NOMO-1 treated with dmso at 0.1 percent for 144 hours (cell line): ENCODE results near the gene NLRC5.
"Not testable (repeated sequence)": the region's sequence is repeated elsewhere in the genome, so short reads cannot be mapped to it uniquely, and the experiment has no call there.

Experiments used
- DNase-seq: peaks from one replicate; lab custom pipeline; 2025; ENCODE audit not compliant: unreplicated experiment; lab: John Stamatoyannopoulos, UW

NLRC5 gene

GRCh38 chr16:56980792-56981724 is 8.3 kb upstream of the NLRC5 start:
- DNase-seq: no peak

GRCh38 chr16:56981729-56982271 is 7.6 kb upstream of the NLRC5 start:
- DNase-seq: no peak

- DNase-seq: no peak
These were observed 6.7 kb upstream of the NLRC5 start for GRCh38 chr16:56982695-56983094.

GRCh38 chr16:56983211-56983751 is 6.1 kb upstream of the NLRC5 start:
- no peak for DNase-seq

GRCh38 chr16:56984639-56985038 is 4.7 kb upstream of the NLRC5 start:
- DNase-seq: no peak

- no peak for DNase-seq
These were observed 3.9 kb upstream of the NLRC5 start for GRCh38 chr16:56985288-56985961.

- DNase-seq: no peak
These were observed 3.4 kb upstream of the NLRC5 start for GRCh38 chr16:56985962-56986360.

GRCh38 chr16:56986361-56986760 is 3.0 kb upstream of the NLRC5 start:
- DNase-seq: no peak

GRCh38 chr16:56986908-56987307 is 2.4 kb upstream of the NLRC5 start:
- not testable (repeated sequence) for DNase-seq

GRCh38 chr16:56987692-56988091 is 1.7 kb upstream of the NLRC5 start:
- DNase-seq: no peak

GRCh38 chr16:56988161-56988947 is 1.0 kb upstream of the NLRC5 start:
- no peak for DNase-seq

- no peak for DNase-seq
These were observed 631 bp downstream of the NLRC5 start for GRCh38 chr16:56989988-56990387.

GRCh38 chr16:56990407-56991286 is 1.3 kb downstream of the NLRC5 start:
- DNase-seq: no peak

GRCh38 chr16:56992431-56992830 is 3.1 kb downstream of the NLRC5 start:
- not testable (repeated sequence) for DNase-seq

GRCh38 chr16:56993204-56993603 is 3.8 kb downstream of the NLRC5 start:
- no peak for DNase-seq

- no peak for DNase-seq
These were observed 5.0 kb downstream of the NLRC5 start for GRCh38 chr16:56994311-56994710.

GRCh38 chr16:56995136-56995805 is 5.9 kb downstream of the NLRC5 start:
- DNase-seq: no peak

- DNase-seq: no peak
These were observed 7.9 kb downstream of the NLRC5 start for GRCh38 chr16:56997264-56997663.

- DNase-seq: no peak
These were observed 8.6 kb downstream of the NLRC5 start for GRCh38 chr16:56997931-56998330.
